Measurements from ENCODE around the gene UTP11.
A peak's percentile ranks its signal among the peaks of the same experiment; 100 is the strongest.

UTP11 gene

GRCh38 chr1:38003261-38004250 lies 9.0 kb upstream of the UTP11 start:
- no peak for DNase-seq (ENCODE audit: low spot score)

GRCh38 chr1:38004284-38005108 lies 8.0 kb upstream of the UTP11 start:
- peak; percentile 67 for DNase-seq (ENCODE audit: low spot score)

GRCh38 chr1:38005195-38006007 lies 7.1 kb upstream of the UTP11 start, which contains the start of gene FHL3:
TSS of gene FHL3 (minus strand) at chr1:38005514. CDS start at chr1:37999412, 6,102 bp downstream.
- peak; percentile 51 for DNase-seq (ENCODE audit: low spot score)

- no peak for DNase-seq (ENCODE audit: low spot score)
Observed at GRCh38 chr1:38006008-38006828, 6.3 kb upstream of the UTP11 start.

- peak; percentile 34 for DNase-seq (ENCODE audit: low spot score)
Observed at GRCh38 chr1:38009088-38009840, 3.3 kb upstream of the UTP11 start.

GRCh38 chr1:38009841-38010180 lies 2.7 kb upstream of the UTP11 start:
- no peak for DNase-seq (ENCODE audit: low spot score)

- DNase-seq (ENCODE audit: low spot score) = no peak
Observed at GRCh38 chr1:38013227-38013622, 691 bp downstream of the UTP11 start.

GRCh38 chr1:38014171-38014570 lies 1.6 kb downstream of the UTP11 start:
- DNase-seq (ENCODE audit: low spot score) = no peak

- DNase-seq (ENCODE audit: low spot score) = no peak
Observed at GRCh38 chr1:38014724-38015424, 2.3 kb downstream of the UTP11 start.

GRCh38 chr1:38015978-38016725 lies 3.6 kb downstream of the UTP11 start:
- no peak for DNase-seq (ENCODE audit: low spot score)

GRCh38 chr1:38018864-38019343 lies 6.4 kb downstream of the UTP11 start:
- DNase-seq (ENCODE audit: low spot score) = peak; percentile 67

- no peak for DNase-seq (ENCODE audit: low spot score)
Observed at GRCh38 chr1:38020396-38020795, 7.9 kb downstream of the UTP11 start.

- no peak for DNase-seq (ENCODE audit: low spot score)
Observed at GRCh38 chr1:38021969-38022368, 9.4 kb downstream of the UTP11 start.

GRCh38 chr1:38022810-38023209 lies 10.3 kb downstream of the UTP11 start:
- no peak for DNase-seq (ENCODE audit: low spot score)

GRCh38 chr1:38025233-38025632 lies 12.7 kb downstream of the UTP11 start:
- DNase-seq (ENCODE audit: low spot score) = no peak

- no peak for DNase-seq (ENCODE audit: low spot score)
Observed at GRCh38 chr1:38025664-38026063, 13.1 kb downstream of the UTP11 start.

- peak; percentile 46 for DNase-seq (ENCODE audit: low spot score)
Observed at GRCh38 chr1:38026592-38027200, 14.2 kb downstream of the UTP11 start.
